ENCODE measurements around the gene CKAP2L.
A peak's percentile ranks its signal among the peaks of the same experiment; 100 is the strongest.

CKAP2L gene

DNA sequence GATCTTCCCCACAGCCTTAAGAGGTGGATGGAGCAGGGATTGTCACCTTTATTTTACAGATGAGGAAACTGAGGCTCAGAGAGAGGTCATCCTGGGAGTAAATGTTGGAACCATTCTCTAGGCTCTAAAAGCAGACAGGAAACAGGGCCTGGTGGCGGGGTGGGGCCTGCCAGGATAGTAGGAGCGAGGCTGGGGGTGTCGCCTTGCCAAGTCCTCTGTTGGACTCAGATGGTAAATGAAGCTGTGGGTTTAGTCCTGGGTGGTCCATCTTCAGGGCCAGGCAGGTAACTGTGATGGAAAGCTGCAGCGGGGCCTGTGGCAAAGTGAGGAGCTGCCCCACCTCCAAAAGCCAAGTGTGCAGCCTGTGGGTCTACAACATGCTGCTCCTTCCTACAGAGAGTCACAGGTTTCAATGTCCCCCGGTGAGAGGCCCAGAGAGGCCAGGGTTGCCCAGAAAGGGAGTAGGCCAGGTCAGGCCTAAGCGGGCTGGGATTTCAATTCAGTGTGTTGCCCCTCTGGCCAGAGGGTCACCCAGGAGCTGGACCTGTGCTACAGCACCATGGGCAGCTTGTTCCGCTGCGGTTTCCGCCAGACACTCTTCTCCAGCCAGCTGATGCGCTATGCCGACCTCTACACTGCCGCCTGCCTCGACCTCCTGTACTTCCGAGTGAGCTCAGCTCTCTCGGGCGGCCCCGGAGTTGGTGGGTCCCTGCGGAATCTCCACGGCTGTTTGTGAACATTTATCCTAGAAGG, 37.0 kb downstream of the CKAP2L start:
- Mint-ChIP-seq H3K4me1 (no peaks in the 10 kb centered on the region), H3K36me3 (ENCODE audit: low read depth) (no peaks in the 10 kb centered on the region), H3K27ac (peak overlapping the region in 1 of 3 experiments; percentile 30), H3K9me3 (no peaks in the 10 kb centered on the region), H3K4me3 (no peak overlapping the region), H3K27me3 (ENCODE audit: low read depth) (peaks cover 17% of the 10 kb centered on the region)
- TF ChIP-seq, protein P1, sequence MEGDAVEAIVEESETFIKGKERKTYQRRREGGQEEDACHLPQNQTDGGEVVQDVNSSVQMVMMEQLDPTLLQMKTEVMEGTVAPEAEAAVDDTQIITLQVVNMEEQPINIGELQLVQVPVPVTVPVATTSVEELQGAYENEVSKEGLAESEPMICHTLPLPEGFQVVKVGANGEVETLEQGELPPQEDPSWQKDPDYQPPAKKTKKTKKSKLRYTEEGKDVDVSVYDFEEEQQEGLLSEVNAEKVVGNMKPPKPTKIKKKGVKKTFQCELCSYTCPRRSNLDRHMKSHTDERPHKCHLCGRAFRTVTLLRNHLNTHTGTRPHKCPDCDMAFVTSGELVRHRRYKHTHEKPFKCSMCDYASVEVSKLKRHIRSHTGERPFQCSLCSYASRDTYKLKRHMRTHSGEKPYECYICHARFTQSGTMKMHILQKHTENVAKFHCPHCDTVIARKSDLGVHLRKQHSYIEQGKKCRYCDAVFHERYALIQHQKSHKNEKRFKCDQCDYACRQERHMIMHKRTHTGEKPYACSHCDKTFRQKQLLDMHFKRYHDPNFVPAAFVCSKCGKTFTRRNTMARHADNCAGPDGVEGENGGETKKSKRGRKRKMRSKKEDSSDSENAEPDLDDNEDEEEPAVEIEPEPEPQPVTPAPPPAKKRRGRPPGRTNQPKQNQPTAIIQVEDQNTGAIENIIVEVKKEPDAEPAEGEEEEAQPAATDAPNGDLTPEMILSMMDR (IDR thresholded peaks at IDR 0.05; ENCODE audit: unreplicated experiment in 3 of 3) = no peak

DNA sequence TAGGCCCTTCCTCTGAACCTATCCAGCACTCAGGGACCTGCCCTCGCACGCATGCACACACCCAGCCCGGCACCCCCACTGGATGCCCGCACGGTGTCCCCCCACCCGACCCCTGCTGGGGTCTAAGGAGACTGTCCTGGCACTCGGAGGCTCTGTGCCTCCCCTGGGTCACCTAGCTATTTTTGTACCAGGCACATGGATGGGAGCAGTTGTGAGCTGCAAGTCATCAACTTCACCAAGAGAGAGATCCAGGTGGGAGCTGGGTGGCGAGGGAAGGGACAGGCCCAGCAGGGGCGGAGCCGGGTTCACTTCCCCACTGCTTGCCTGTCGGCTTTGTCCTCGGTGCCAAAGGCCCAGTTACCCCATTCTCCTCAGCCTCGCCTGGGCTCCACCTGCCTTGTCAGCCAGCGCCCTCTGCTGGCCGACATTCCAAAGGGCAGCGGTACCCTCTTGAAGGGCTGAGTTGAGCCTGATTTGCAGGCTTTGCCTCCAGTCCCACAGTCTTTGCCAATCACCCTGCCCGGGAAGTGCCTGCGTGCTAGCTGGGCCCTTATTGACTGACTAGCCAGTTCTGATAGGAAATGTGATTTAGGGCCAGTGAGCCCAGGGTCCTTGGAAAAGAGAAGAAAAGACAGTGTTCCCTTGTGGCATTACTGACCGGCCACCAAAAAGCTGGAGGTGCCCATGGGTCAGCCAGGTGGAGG, 37.8 kb downstream of the CKAP2L start:
- H3K36me3 Mint-ChIP-seq (ENCODE audit: low read depth) = no peaks in the 10 kb centered on the region
- TF ChIP-seq, protein P1 (IDR thresholded peaks at IDR 0.05; ENCODE audit: unreplicated experiment in 3 of 3) = peak; percentile 96 to 98 (median 97)
- H3K9me3 Mint-ChIP-seq = no peaks in the 10 kb centered on the region

DNA sequence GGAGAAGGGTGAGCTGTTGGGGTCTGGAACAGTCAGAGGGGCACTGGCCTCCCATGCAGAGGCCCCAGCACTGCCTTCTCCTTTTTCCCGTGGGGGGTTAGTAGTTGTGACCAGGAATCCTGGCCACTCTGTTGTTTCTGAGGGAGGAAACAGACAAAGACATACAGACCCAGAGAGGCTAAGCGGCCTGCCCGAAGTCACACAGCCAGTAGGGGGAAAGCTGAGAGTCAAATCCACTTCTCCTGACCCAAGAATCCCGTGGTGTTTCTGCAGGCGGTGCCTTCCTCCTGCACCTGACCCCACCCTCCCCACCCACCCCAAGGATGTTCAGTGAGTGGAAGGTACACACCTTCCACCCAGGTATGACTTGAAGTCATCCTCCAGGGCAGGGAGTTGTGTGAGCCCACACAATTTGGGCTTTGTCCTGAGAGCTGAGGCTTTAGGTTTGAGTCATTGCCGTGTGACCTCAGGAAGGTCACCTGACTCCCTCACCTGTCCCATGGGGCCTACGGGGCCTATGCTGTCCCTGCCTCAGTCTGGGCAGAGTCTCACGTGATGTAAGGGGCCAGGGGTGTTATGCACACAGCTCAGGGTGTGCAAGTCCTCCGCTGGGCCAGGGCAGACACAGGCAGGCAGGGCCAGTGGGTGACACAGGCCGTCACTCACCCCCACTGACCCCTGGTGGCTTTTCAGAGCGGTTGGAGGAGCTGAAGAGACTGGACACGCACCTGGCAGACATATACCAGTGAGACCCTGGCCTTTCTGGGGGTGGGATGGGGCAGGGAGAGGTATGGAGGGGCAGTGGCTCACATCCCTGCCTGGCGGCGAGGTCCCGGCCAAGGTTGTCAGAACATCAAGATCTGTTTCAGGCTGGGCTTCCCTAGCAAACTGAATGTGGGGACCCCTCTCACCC, 38.6 kb downstream of the CKAP2L start:
- H3K4me1 Mint-ChIP-seq = no peaks in the 10 kb centered on the region
- no peaks in the 10 kb centered on the region for H3K9me3 Mint-ChIP-seq
- no peaks in the 10 kb centered on the region for H3K36me3 Mint-ChIP-seq (ENCODE audit: low read depth)
- peaks cover 15% of the 10 kb centered on the region for H3K27me3 Mint-ChIP-seq (ENCODE audit: low read depth)
- no peak overlapping the region for H3K4me3 Mint-ChIP-seq
- H3K27ac Mint-ChIP-seq = peak overlapping the region in 1 of 3 experiments; percentile 33
- TF ChIP-seq, protein P1 (IDR thresholded peaks at IDR 0.05; ENCODE audit: unreplicated experiment in 3 of 3) = no peak

More for the DNA sequence above, 37.8 kb downstream of the CKAP2L start:
- Mint-ChIP-seq H3K4me1 (no peaks in the 10 kb centered on the region), H3K27ac (peak overlapping the region in 2 of 3 experiments; percentile 30 to 37), H3K4me3 (no peak overlapping the region), H3K27me3 (ENCODE audit: low read depth) (peaks cover 17% of the 10 kb centered on the region)

DNA sequence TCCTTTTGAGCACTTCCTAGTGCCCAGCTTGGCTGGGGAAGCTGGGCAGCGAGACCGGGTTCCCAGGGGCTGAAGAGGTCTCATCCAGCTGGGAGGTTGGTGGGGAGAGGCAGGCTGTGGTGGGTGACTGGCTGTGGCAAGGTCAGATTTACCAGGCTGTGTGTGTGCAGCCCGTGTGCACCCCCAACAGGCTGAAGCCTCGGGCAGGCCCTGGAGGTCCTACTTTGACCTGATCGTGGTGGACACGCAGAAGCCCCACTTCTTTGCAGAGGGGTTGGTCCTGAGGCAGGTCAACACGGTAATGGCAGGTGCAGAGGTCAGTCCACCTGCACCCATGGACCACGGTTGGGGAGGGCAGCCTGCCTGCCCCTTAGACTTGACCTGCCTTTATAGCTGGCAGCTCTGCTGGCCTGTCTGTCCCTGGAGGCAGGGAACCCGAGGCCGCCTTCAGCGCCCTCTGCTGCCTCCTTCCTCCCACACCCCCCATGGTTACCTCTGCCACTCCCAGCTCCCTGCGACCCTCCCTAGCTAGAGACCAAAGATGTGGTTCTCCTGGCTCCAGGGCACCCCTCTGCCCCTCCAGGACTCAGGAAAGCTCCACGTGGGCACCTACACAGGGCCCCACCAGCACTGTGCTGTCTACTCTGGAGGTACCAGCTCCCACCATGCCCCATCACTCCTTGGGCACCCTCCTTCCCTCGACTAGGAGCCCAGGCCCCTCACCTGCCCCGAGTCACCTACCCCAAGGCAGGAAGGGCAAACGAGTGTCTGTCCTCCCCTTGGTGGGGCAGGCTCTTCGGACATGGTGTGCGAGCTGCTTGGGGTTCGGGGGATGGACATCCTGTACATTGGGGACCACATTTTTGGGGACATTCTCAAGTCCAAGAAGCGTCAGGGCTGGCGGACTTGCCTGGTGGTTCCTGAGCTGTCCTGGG, 39.6 kb downstream of the CKAP2L start:
- Mint-ChIP-seq H3K9me3 (no peaks in the 10 kb centered on the region), H3K4me1 (no peaks in the 10 kb centered on the region), H3K27me3 (ENCODE audit: low read depth) (peaks cover 10% of the 10 kb centered on the region), H3K36me3 (ENCODE audit: low read depth) (no peaks in the 10 kb centered on the region), H3K4me3 (no peak overlapping the region), H3K27ac (no peak overlapping the region)
- TF ChIP-seq, protein P1 (IDR thresholded peaks at IDR 0.05; ENCODE audit: unreplicated experiment in 3 of 3) = peak in 1 of 3 experiments; percentile 13

DNA sequence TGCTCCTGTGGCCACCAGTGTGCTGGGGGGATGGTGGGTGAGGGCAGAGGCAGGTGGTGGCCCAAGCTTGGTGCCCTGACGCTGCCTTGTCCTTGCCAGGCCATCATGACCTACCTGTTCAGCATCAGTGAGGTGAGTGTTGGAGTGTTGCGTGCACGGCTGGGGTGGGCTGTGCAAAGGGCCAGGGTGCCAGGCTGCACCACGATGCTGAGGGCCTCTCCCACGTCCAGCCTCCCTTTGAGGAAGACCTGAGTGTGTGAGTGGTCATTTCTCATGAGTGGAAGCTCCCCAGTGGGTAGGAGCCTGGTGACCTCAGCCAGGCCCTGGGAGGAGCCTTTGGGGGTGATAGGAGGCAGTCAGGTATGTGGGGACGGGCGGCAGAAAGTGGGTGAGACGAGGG, 40.4 kb downstream of the CKAP2L start:
- Mint-ChIP-seq H3K9me3 (no peaks in the 10 kb centered on the region), H3K27me3 (ENCODE audit: low read depth) (peaks cover 11% of the 10 kb centered on the region), H3K4me3 (no peak overlapping the region), H3K36me3 (ENCODE audit: low read depth) (no peaks in the 10 kb centered on the region), H3K27ac (no peak overlapping the region), H3K4me1 (no peaks in the 10 kb centered on the region)
- TF ChIP-seq, protein P1 (IDR thresholded peaks at IDR 0.05; ENCODE audit: unreplicated experiment in 3 of 3) = no peak
